GM23338 (cell line): ENCODE data around the gene GLCCI1. TPM values are rescaled to one million over a fixed set of nuclear protein-coding genes. Genes with fewer than 3 reads are reported as not detected.

Experiments used
- ATAC-seq: fragments of 200-7000 bp; cut with Tn5 transposase; 3 replicates; pipeline ENCODE4 v1.9.1; 2020
- DNase-seq: peaks from one replicate; pipeline ENCODE4 v3.0.0-alpha.2; 2015; ENCODE audit warnings: low spot score
- H2AFZ ChIP-seq: fragments of 200-600 bp; sonication (generic); 2 replicates; pipeline ENCODE4 v1.8.0; 2016; ENCODE audit warnings: antibody characterized with exemption, mild to moderate bottlenecking, moderate library complexity
- H3F3A ChIP-seq: fragments of 200-600 bp; sonication (generic); replicated peaks from 2 replicates; pipeline ENCODE4 v1.8.0; 2017; ENCODE audit warnings: antibody characterized with exemption, mixed run types, low read depth
- H3K27ac ChIP-seq: fragments of 200-600 bp; sonication (generic); 2 replicates; pipeline ENCODE4 v1.6.1; 2016; ENCODE audit warnings: low read depth
- H3K27me3 ChIP-seq: fragments of 200-600 bp; sonication (generic); 2 replicates; pipeline ENCODE4 v1.8.0; 2016; ENCODE audit warnings: mild to moderate bottlenecking, mixed run types, moderate library complexity; ENCODE audit not compliant: insufficient read depth
- H3K36me3 ChIP-seq: fragments of 200-600 bp; sonication (generic); 2 replicates; pipeline ENCODE4 v1.8.0; 2016; ENCODE audit warnings: mild to moderate bottlenecking; ENCODE audit not compliant: insufficient read depth
- H3K4me1 ChIP-seq: fragments of 200-600 bp; sonication (generic); 2 replicates; pipeline ENCODE4 v1.8.0; 2016; ENCODE audit warnings: mild to moderate bottlenecking, moderate library complexity; ENCODE audit not compliant: insufficient read depth
- H3K4me2 ChIP-seq: fragments of 200-600 bp; sonication (generic); 2 replicates; pipeline ENCODE4 v1.7.1; 2017; ENCODE audit warnings: mixed run types
- H3K4me3 ChIP-seq: fragments of 200-600 bp; sonication (generic); 2 replicates; pipeline ENCODE4 v1.6.1; 2016; ENCODE audit warnings: mixed run types
- H3K79me2 ChIP-seq: fragments of 200-600 bp; sonication (generic); replicated peaks from 2 replicates; pipeline ENCODE4 v1.8.0; 2017; ENCODE audit warnings: mild to moderate bottlenecking; ENCODE audit not compliant: insufficient read depth
- H3K9me2 ChIP-seq: fragments of 200-600 bp; sonication (generic); 2 replicates; pipeline ENCODE4 v1.8.0; 2017; ENCODE audit not compliant: insufficient read depth
- H4K20me1 ChIP-seq: fragments of 200-600 bp; sonication (generic); replicated peaks from 2 replicates; pipeline ENCODE4 v1.8.0; 2017; ENCODE audit warnings: mild to moderate bottlenecking; ENCODE audit not compliant: insufficient read depth
- H3K27ac Mint-ChIP-seq: 2 replicates; pipeline ENCODE4 v1.8.0; 2020; ENCODE audit warnings: inconsistent platforms, mild to moderate bottlenecking, moderate library complexity, mixed read lengths
- H3K27me3 Mint-ChIP-seq: 3 replicates; pipeline ENCODE4 v1.8.0; 2022; ENCODE audit warnings: low read depth, mild to moderate bottlenecking, moderate library complexity, mixed read lengths, inconsistent platforms; ENCODE audit not compliant: insufficient read depth, poor library complexity
- H3K36me3 Mint-ChIP-seq: 3 replicates; pipeline ENCODE4 v1.8.0; 2021; ENCODE audit warnings: low read depth, mild to moderate bottlenecking, inconsistent platforms, moderate library complexity, mixed read lengths
- H3K4me1 Mint-ChIP-seq: 3 replicates; pipeline ENCODE4 v1.8.0; 2020; ENCODE audit warnings: mild to moderate bottlenecking, inconsistent platforms, mixed read lengths
- H3K4me3 Mint-ChIP-seq: 3 replicates; pipeline ENCODE4 v1.8.0; 2021; ENCODE audit warnings: moderate library complexity, mild to moderate bottlenecking, inconsistent platforms, mixed read lengths
- H3K9me3 Mint-ChIP-seq: 3 replicates; pipeline ENCODE4 v1.8.0; 2020; ENCODE audit warnings: moderate library complexity, mild to moderate bottlenecking, inconsistent platforms, mixed read lengths
- CREB1 ChIP-seq: fragments of 250-450 bp; sonication (Bioruptor Pico); IDR thresholded peaks from 2 replicates; pipeline ENCODE4 v1.5.0; 2020; ENCODE audit warnings: low read depth, mild to moderate bottlenecking, moderate library complexity
- CTCF ChIP-seq, 2 experiments: fragments of 200-600 bp in 1 of 2; sonication (generic) in 1 of 2; conservative IDR thresholded peaks; 2 replicates each; pipeline versions ENCODE4 v1.5.1 to v1.6.1; 2016 to 2017; ENCODE audit warnings: antibody characterized with exemption in 2 of 2, low read depth in 2 of 2, mild to moderate bottlenecking in 2 of 2, moderate library complexity in 1 of 2
- ETS1 ChIP-seq: IDR thresholded peaks from 2 replicates; pipeline ENCODE4 v1.6.1; 2016; ENCODE audit warnings: antibody characterized with exemption
- EZH2 ChIP-seq: fragments of 200-600 bp; sonication (generic); IDR thresholded peaks from one replicate; pipeline ENCODE4 v1.8.0; 2017; ENCODE audit warnings: antibody characterized with exemption, mild to moderate bottlenecking, low read depth; ENCODE audit not compliant: unreplicated experiment
- EZH2phosphoT487 ChIP-seq: fragments of 200-600 bp; sonication (generic); IDR thresholded peaks from one replicate; pipeline ENCODE4 v1.8.1; 2018; ENCODE audit warnings: antibody characterized with exemption; ENCODE audit not compliant: unreplicated experiment
- JUNB ChIP-seq: IDR thresholded peaks from one replicate; pipeline ENCODE4 v1.6.1; 2016; ENCODE audit warnings: antibody characterized with exemption; ENCODE audit not compliant: unreplicated experiment
- NANOG ChIP-seq: IDR thresholded peaks from 2 replicates; pipeline ENCODE4 v1.6.1; 2016; ENCODE audit warnings: antibody characterized with exemption, borderline replicate concordance
- POLR2AphosphoS5 ChIP-seq: IDR thresholded peaks from 2 replicates; pipeline ENCODE4 v1.6.1; 2016; ENCODE audit warnings: antibody characterized with exemption, low read depth
- STAT1 ChIP-seq: IDR thresholded peaks from one replicate; pipeline ENCODE4 v1.6.1; 2016; ENCODE audit warnings: antibody characterized with exemption; ENCODE audit not compliant: unreplicated experiment
- ZNF114 ChIP-seq: fragments of 250-450 bp; sonication (Bioruptor Pico); IDR thresholded peaks from 2 replicates; pipeline ENCODE4 v1.5.0; 2020; ENCODE audit warnings: mild to moderate bottlenecking, moderate library complexity
- ZNF331 ChIP-seq: fragments of 250-450 bp; sonication (Bioruptor Pico); IDR thresholded peaks from 2 replicates; pipeline ENCODE4 v1.5.0; 2020; ENCODE audit warnings: low read depth, mild to moderate bottlenecking, moderate library complexity
- ZNF462 ChIP-seq: fragments of 250-450 bp; sonication (Bioruptor Pico); IDR thresholded peaks from 2 replicates; pipeline ENCODE4 v1.5.0; 2020; ENCODE audit warnings: mild to moderate bottlenecking, moderate library complexity
- polyA plus RNA-seq: library from polyadenylated mRNA; unstranded; fragments of >200 nt; fragmentation: Nextera tagmentation; extraction: Ambion mirVana; gene quantifications from 2 replicates; pipeline ENCODE4 v1.2.1, GENCODE V29; 2016
- total RNA-seq: library from RNA; depleted of rRNA; stranded (reverse); fragments of >200 nt; shearing (Covaris generic); gene quantifications from 2 replicates; pipeline ENCODE4 v1.2.3, GENCODE V29; 2014
- TF ChIP-seq, protein P1 (sequence below): IDR thresholded peaks from one replicate; pipeline ENCODE4 v1.6.1; 2018; ENCODE audit warnings: antibody characterized with exemption; ENCODE audit not compliant: unreplicated experiment

The GLCCI1 gene
- total and polyA plus RNA-seq, 2 experiments from 2014 or later = 15.0 to 15.7 TPM

DNA sequence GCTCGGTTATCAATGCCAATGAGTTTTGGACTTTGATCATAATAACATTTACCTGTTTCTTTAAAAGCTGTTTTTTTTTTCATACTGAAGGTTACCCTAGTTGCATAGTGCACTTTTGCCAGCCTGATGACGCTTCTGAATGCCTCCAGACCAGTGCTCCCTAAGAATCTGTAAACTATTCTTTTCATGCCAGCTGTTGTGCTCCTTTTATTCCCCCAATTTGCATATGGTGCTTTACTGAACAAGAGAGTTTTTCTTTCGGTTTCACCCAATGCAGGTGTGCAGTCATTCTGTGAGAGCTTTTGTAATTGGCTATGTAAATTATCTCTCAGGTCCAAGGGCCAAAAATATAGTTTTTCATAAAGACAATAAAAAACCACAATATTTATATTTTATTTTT is 48.1 kb upstream of the GLCCI1 start:
- peaks cover 55% of the 10 kb centered on the region for H3K4me1 Mint-ChIP-seq

More for the DNA sequence above, 48.1 kb upstream of the GLCCI1 start:
- DNase-seq (peak; percentile 59), ATAC-seq (peak; percentile 59)
- no peaks in the 10 kb centered on the region for H4K20me1 ChIP-seq
- no peaks in the 10 kb centered on the region for H3F3A ChIP-seq
- peaks cover 8% of the 10 kb centered on the region; the same call in 1 of the 2 replicates for H3K9me2 ChIP-seq
- H3K4me1 ChIP-seq = peaks cover 58% of the 10 kb centered on the region
- H3K36me3 ChIP-seq = no peaks in the 10 kb centered on the region
- Mint-ChIP-seq H3K4me3 (no peak overlapping the region), H3K27me3 (no peaks in the 10 kb centered on the region), H3K36me3 (no peaks in the 10 kb centered on the region), H3K9me3 (no peaks in the 10 kb centered on the region), H3K27ac (no peak overlapping the region)
- no peaks in the 10 kb centered on the region for H3K79me2 ChIP-seq
- no peak overlapping the region for H3K27ac ChIP-seq
- TF ChIP-seq CTCF (conservative IDR thresholded peaks at IDR 0.05; ENCODE audit: low read depth in 2 of 2) = no peak
- TF ChIP-seq NANOG = no peak
- no peak for TF ChIP-seq ETS1
- no peak for TF ChIP-seq CREB1 (CRISPR knock-in tag)
- TF ChIP-seq STAT1 = no peak
- TF ChIP-seq POLR2AphosphoS5 = no peak
- TF ChIP-seq, protein P1, sequence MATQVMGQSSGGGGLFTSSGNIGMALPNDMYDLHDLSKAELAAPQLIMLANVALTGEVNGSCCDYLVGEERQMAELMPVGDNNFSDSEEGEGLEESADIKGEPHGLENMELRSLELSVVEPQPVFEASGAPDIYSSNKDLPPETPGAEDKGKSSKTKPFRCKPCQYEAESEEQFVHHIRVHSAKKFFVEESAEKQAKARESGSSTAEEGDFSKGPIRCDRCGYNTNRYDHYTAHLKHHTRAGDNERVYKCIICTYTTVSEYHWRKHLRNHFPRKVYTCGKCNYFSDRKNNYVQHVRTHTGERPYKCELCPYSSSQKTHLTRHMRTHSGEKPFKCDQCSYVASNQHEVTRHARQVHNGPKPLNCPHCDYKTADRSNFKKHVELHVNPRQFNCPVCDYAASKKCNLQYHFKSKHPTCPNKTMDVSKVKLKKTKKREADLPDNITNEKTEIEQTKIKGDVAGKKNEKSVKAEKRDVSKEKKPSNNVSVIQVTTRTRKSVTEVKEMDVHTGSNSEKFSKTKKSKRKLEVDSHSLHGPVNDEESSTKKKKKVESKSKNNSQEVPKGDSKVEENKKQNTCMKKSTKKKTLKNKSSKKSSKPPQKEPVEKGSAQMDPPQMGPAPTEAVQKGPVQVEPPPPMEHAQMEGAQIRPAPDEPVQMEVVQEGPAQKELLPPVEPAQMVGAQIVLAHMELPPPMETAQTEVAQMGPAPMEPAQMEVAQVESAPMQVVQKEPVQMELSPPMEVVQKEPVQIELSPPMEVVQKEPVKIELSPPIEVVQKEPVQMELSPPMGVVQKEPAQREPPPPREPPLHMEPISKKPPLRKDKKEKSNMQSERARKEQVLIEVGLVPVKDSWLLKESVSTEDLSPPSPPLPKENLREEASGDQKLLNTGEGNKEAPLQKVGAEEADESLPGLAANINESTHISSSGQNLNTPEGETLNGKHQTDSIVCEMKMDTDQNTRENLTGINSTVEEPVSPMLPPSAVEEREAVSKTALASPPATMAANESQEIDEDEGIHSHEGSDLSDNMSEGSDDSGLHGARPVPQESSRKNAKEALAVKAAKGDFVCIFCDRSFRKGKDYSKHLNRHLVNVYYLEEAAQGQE = no peak
- no peak for TF ChIP-seq JUNB
- TF ChIP-seq ZNF114 (CRISPR knock-in tag) = no peak
- TF ChIP-seq ZNF462 (CRISPR knock-in tag) = no peak
- TF ChIP-seq EZH2 = no peak
- TF ChIP-seq EZH2phosphoT487 = no peak
- TF ChIP-seq ZNF331 (CRISPR knock-in tag) = no peak
- no peak overlapping the region for H3K4me3 ChIP-seq
- no peak overlapping the region for H2AFZ ChIP-seq
- no peaks in the 10 kb centered on the region for H3K27me3 ChIP-seq
- no peak overlapping the region for H3K4me2 ChIP-seq
